C1 segment of cervical spinal cord (tissue), 14 donors: ENCODE data around the gene MAP7.

Source experiments
- DNase-seq, 14 donors: peaks; one replicate each; lab custom pipeline; 2025; lab: John Stamatoyannopoulos, UW

Gene MAP7

GRCh38 chr6:136532030-136532429 lies 18.2 kb downstream of the MAP7 start:
- DNase-seq, result no peak

DNA sequence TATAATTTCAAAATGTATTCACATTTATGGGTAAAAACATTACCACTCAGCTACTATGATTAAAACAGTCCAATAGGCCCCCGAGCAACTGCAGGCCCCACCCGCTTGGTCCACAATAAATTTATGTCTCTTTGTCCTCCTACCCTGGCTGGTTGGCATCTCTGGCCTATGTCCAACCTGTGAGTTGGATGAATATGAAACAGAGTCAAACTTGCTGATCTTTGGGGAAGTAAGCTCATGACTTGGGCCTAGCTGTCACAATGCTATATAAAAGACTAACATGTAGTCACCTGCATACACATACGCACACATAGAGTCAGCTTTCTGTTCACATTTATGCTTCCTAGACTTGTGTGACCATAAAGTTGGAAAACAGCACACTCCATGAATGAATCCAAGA lies 20.5 kb downstream of the MAP7 start:
- no peak for DNase-seq

- no peak for DNase-seq
Measured at GRCh38 chr6:136528477-136528876, 21.7 kb downstream of the MAP7 start.

DNA sequence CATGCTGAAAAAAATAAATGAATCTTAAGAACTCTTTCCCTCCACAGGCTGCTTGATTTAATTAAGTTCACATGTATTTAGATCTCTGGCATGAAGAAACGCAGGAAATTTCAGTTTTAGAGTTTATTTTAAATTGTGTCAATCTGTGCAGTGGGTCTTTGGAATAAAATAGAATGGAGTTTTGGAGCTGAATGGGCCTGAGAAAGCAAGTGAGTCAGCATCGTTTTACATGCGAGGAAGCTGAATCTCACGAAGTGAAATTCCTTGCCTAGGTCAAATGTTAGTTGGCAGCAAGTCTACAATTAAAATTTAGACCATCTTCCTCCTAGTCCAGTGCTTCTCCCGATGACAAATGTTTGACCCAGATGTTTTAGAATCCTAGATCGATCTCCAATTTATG lies 22.4 kb downstream of the MAP7 start:
- DNase-seq, result no peak

GRCh38 chr6:136526937-136527336 lies 23.3 kb downstream of the MAP7 start:
- no peak for DNase-seq

- DNase-seq, result peak in 13 of 14 donors; percentile 20 to 89 (median 75)
Measured at GRCh38 chr6:136526196-136526930, 23.9 kb downstream of the MAP7 start.

- DNase-seq, result peak in 6 of 14 donors; percentile 22 to 80 (median 41)
Measured at GRCh38 chr6:136525586-136526195, 24.5 kb downstream of the MAP7 start.

DNA sequence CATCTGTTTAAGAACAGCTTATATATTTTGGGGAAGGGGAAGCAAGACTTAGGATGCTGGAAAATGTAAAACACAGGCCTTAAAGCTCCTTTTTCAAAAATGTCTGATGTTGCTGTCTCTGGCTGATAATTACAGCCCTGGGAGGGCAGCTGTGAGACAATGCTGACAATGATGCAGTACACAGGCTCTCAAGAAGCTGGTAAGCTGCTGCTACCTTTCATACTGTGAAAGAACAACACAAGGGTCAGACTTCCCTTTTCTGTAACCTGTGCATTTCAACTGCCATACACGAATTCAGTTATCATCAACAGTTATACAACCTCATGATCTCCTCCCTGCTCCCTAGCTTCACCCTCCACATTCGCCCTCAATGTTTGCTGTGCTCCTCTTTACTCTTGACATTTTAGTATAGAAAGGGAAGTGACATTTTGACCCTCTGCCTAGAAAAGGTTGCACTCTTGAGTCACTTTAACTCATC lies 25.2 kb downstream of the MAP7 start:
- DNase-seq, result peak in 4 of 14 donors; percentile 17 to 76 (median 26)

GRCh38 chr6:136524339-136524935 lies 25.8 kb downstream of the MAP7 start:
- no peak for DNase-seq

DNA sequence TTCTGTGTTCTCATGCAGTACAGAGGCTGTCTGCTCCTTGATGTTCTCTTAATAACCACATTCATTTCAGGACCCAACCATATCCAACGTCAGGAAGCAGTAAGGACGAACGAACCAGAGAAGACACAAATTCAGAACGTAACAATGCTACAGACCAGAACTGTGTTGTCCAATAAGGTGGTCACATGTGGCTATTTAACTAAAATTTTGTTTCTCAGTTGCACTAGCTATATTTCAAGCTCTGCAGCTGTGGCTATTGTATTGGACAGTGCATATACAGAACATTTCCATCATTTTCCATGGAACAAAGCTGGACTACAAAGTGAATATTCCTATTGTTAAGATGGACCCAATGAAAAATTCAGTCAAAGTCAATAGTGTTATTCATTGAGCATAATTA lies 27.0 kb downstream of the MAP7 start:
- no peak for DNase-seq

DNA sequence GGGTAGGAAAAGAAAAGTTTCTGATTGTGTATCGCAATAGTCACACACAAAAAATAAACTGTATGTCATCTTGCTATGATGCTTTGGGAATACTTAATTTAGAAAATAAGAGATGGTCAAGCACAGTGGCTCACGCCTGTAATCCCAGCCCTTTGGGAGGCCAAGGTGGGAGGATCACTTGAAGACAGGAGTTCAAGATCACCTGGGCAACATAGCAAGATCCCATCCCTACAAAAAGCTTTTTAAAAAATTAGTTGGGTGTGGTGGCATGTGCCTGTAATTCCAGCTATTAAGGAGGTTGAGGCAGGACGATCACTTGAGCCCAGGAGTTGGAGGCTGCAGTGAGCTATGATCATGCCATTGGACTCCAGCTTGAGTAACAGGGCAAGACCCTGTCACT lies 27.6 kb downstream of the MAP7 start:
- no peak for DNase-seq

DNA sequence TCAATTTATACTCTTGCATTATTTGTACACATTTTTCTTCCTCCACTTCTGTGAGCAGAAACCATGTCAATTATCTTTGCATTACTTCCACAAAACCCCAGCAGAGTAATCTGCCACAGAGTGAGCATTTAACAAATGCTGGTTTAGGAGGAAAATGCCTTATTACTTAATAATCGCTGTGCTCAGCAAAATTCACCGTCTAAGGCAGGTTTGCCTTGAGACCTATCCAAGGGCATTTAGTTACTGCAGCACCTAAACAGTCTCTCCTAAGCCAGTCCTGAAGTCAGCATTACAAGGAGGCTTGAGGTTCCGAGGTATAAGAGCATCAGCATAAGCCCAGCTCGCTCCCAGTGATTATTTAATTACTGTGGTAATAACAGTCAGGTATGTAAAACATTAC lies 28.3 kb downstream of the MAP7 start:
- no peak for DNase-seq

- DNase-seq, result no peak
Measured at GRCh38 chr6:136521427-136521826, 28.8 kb downstream of the MAP7 start.

- peak in 1 of 14 donors; percentile 45 for DNase-seq
Measured at GRCh38 chr6:136520517-136520916, 29.7 kb downstream of the MAP7 start.

- no peak for DNase-seq
Measured at GRCh38 chr6:136517582-136517981, 32.6 kb downstream of the MAP7 start.

GRCh38 chr6:136517002-136517401 lies 33.2 kb downstream of the MAP7 start:
- no peak for DNase-seq

GRCh38 chr6:136514591-136514990 lies 35.6 kb downstream of the MAP7 start:
- DNase-seq, result no peak

DNA sequence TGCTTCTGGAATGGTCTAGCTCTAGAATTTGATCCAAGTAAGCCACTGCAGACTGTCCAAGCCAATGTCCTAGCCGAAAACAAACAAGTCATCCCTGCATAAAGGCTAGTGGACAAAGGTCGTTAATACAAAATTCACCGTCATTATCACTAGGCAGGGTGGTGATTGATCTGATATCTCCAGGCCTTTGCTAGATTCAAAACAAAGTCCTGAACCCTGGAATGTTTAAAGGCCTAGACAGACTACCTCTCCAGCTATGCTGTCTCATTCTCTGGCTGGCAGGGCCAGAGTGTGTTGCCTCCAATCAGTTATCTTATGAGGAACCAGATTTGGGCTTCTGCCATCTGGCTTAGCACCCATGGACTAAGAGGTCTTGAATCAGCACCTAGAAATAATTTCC lies 38.3 kb downstream of the MAP7 start:
- DNase-seq, result no peak

DNA sequence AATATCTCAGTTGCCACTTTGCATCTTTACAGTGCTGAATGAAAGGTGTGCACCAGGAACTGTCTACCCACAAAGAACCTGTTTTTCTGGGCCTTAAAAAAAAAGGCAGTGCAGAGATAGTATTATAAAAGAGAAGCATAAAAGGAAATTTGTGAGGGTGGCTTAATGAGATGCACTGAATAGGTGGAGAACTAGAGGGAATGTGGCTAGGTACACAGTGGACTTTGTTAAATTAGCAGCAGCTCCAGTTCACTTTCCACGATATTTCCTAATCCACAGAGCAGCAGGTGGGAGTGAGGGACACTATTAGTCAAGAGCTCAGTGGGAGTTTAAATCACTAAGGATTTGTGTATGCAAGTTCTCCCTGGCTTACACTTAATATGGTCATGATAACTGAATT lies 38.8 kb downstream of the MAP7 start:
- no peak for DNase-seq

DNA sequence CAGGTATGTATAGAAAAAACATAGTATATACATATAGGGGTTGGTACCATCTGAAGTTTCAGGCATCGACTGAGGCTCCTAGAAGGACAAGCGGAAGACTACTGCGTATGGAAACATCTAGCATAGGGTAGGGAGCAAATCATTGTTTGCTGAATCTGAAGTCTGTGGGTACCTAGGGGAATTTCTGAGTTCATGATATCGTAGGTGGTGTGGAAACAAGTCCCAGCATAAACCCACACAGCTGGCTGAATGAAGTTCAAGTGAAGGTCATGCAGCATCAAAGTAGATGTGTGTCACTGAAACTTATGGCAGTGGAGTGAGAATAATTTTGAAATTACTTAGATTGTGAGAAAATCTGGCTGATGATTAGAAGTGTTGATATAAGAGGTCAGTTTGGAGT lies 39.4 kb downstream of the MAP7 start:
- no peak for DNase-seq

GRCh38 chr6:136510299-136510698 lies 39.9 kb downstream of the MAP7 start:
- DNase-seq, result no peak

GRCh38 chr6:136508725-136509392 lies 41.4 kb downstream of the MAP7 start:
- DNase-seq, result no peak
